ENCODE data around the gene PRDM8. TPM values are rescaled to one million over a fixed set of nuclear protein-coding genes. Genes with fewer than 3 reads are reported as not detected.

The PRDM8 gene
- total RNA-seq, 1 donor from 2014 or later: not detected

GRCh38 chr4:80187677-80188076 is 9.6 kb upstream of the PRDM8 start:
- no peaks in the 10 kb centered on the region for H3K36me3 Mint-ChIP-seq
- no peak for TF ChIP-seq EZH2 (IDR thresholded peaks at IDR 0.05)
- no peak for TF ChIP-seq EZH2phosphoT487 (IDR thresholded peaks at IDR 0.05)
- TF ChIP-seq, protein P1, sequence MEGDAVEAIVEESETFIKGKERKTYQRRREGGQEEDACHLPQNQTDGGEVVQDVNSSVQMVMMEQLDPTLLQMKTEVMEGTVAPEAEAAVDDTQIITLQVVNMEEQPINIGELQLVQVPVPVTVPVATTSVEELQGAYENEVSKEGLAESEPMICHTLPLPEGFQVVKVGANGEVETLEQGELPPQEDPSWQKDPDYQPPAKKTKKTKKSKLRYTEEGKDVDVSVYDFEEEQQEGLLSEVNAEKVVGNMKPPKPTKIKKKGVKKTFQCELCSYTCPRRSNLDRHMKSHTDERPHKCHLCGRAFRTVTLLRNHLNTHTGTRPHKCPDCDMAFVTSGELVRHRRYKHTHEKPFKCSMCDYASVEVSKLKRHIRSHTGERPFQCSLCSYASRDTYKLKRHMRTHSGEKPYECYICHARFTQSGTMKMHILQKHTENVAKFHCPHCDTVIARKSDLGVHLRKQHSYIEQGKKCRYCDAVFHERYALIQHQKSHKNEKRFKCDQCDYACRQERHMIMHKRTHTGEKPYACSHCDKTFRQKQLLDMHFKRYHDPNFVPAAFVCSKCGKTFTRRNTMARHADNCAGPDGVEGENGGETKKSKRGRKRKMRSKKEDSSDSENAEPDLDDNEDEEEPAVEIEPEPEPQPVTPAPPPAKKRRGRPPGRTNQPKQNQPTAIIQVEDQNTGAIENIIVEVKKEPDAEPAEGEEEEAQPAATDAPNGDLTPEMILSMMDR (IDR thresholded peaks at IDR 0.05): no peak
- Histone ChIP-seq H3F3A (ENCODE audit: low read depth) (peaks cover 11% of the 10 kb centered on the region), H4K20me1 (ENCODE audit: low read depth) (peaks cover 78% of the 10 kb centered on the region), H3K27me3 (peaks cover 100% of the 10 kb centered on the region), H3K4me3 (no peak overlapping the region), H3K9me3 (ENCODE audit: low read depth) (no peaks in the 10 kb centered on the region), H2AFZ (replicated peaks) (no peak overlapping the region), H3K27ac (no peak overlapping the region), H3K9ac (no peak overlapping the region), H3K4me2 (no peak overlapping the region), H3K79me2 (ENCODE audit: low read depth) (no peaks in the 10 kb centered on the region), H3K36me3 (no peaks in the 10 kb centered on the region), H3K4me1 (peaks cover 5% of the 10 kb centered on the region)
- no peak overlapping the region for H3K27ac Mint-ChIP-seq
- no peak for DNase-seq (ENCODE audit: low spot score)
- H3K4me3 Mint-ChIP-seq: peak overlapping the region; percentile 24
- H3K9me3 Mint-ChIP-seq: peaks cover 2% of the 10 kb centered on the region
- H3K4me1 Mint-ChIP-seq: peaks cover 31% of the 10 kb centered on the region
- peaks cover 90% of the 10 kb centered on the region for H3K27me3 Mint-ChIP-seq (ENCODE audit: insufficient read depth, low read depth)

GRCh38 chr4:80188457-80188800 is 8.9 kb upstream of the PRDM8 start:
- no peak overlapping the region for H3K4me3 Mint-ChIP-seq
- Histone ChIP-seq H3K4me2 (no peak overlapping the region), H3K36me3 (no peaks in the 10 kb centered on the region), H4K20me1 (ENCODE audit: low read depth) (peaks cover 83% of the 10 kb centered on the region), H3K4me3 (no peak overlapping the region), H3K27me3 (peaks cover 100% of the 10 kb centered on the region), H3K27ac (no peak overlapping the region), H3K4me1 (peaks cover 7% of the 10 kb centered on the region), H3K9me3 (ENCODE audit: low read depth) (no peaks in the 10 kb centered on the region), H3K79me2 (ENCODE audit: low read depth) (no peaks in the 10 kb centered on the region), H2AFZ (replicated peaks) (no peak overlapping the region), H3K9ac (no peak overlapping the region), H3F3A (ENCODE audit: low read depth) (peaks cover 11% of the 10 kb centered on the region)
- no peak for TF ChIP-seq EZH2phosphoT487 (IDR thresholded peaks at IDR 0.05)
- TF ChIP-seq EZH2 (IDR thresholded peaks at IDR 0.05): peak; percentile 84
- peaks cover 31% of the 10 kb centered on the region for H3K4me1 Mint-ChIP-seq
- no peak for DNase-seq (ENCODE audit: low spot score)
- no peak overlapping the region for H3K27ac Mint-ChIP-seq
- peaks cover 4% of the 10 kb centered on the region for H3K9me3 Mint-ChIP-seq
- no peaks in the 10 kb centered on the region for H3K36me3 Mint-ChIP-seq
- H3K27me3 Mint-ChIP-seq (ENCODE audit: insufficient read depth, low read depth): peaks cover 92% of the 10 kb centered on the region

GRCh38 chr4:80188801-80189458 is 8.4 kb upstream of the PRDM8 start:
- no peaks in the 10 kb centered on the region for H3K36me3 ChIP-seq
- H3K27me3 ChIP-seq: peaks cover 100% of the 10 kb centered on the region
- H3K9me3 ChIP-seq (ENCODE audit: low read depth): no peaks in the 10 kb centered on the region
- peaks cover 88% of the 10 kb centered on the region for H4K20me1 ChIP-seq (ENCODE audit: low read depth)
- H3K27ac ChIP-seq: no peak overlapping the region
- Mint-ChIP-seq H3K27ac (no peak overlapping the region), H3K9me3 (peaks cover 4% of the 10 kb centered on the region), H3K4me3 (no peak overlapping the region), H3K36me3 (no peaks in the 10 kb centered on the region), H3K4me1 (peaks cover 31% of the 10 kb centered on the region), H3K27me3 (ENCODE audit: insufficient read depth, low read depth) (peaks cover 96% of the 10 kb centered on the region)
- H3K4me3 ChIP-seq: no peak overlapping the region
- H2AFZ ChIP-seq (replicated peaks): no peak overlapping the region
- no peak for DNase-seq (ENCODE audit: low spot score)
- peaks cover 12% of the 10 kb centered on the region for H3K4me1 ChIP-seq
- peaks cover 11% of the 10 kb centered on the region for H3F3A ChIP-seq (ENCODE audit: low read depth)
- H3K9ac ChIP-seq: no peak overlapping the region
- no peaks in the 10 kb centered on the region for H3K79me2 ChIP-seq (ENCODE audit: low read depth)
- TF ChIP-seq EZH2 (IDR thresholded peaks at IDR 0.05) (peak; percentile 57), EZH2phosphoT487 (IDR thresholded peaks at IDR 0.05) (peak; percentile 81)
- TF ChIP-seq, protein P1 (IDR thresholded peaks at IDR 0.05): no peak
- no peak overlapping the region for H3K4me2 ChIP-seq

DNA sequence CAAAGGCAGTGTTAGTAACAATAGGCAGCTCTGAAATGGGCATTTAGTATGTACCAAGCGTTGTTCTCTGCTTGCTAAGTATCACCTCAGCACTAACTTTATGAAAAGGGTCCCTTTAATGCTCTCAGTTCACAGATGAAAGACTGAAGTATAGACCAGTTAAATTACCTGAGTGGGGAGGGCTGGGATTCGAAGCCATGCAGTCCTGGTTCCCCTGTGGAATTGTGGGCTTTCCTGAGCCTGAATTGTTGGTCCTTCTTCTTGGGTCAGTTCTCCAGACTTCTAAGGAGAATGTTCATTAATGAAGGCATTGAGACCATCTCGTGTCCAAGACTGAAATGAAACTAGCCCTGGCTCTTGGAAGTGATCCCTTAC is 7.7 kb upstream of the PRDM8 start:
- TF ChIP-seq, protein P1 (IDR thresholded peaks at IDR 0.05): no peak
- peak; percentile 1 for TF ChIP-seq EZH2phosphoT487 (IDR thresholded peaks at IDR 0.05)
- H3K9me3 Mint-ChIP-seq: peaks cover 4% of the 10 kb centered on the region
- H3K27me3 ChIP-seq: peaks cover 100% of the 10 kb centered on the region

More for the DNA sequence above, 7.7 kb upstream of the PRDM8 start:
- Mint-ChIP-seq H3K27me3 (ENCODE audit: insufficient read depth, low read depth) (peaks cover 96% of the 10 kb centered on the region), H3K4me3 (no peak overlapping the region), H3K36me3 (no peaks in the 10 kb centered on the region), H3K4me1 (peaks cover 27% of the 10 kb centered on the region), H3K27ac (no peak overlapping the region)
- Histone ChIP-seq H2AFZ (replicated peaks) (no peak overlapping the region), H3K4me2 (peak overlapping the region; percentile 5), H3K9me3 (ENCODE audit: low read depth) (no peaks in the 10 kb centered on the region), H3K4me3 (peak overlapping the region; percentile 18), H3K4me1 (peaks cover 12% of the 10 kb centered on the region), H4K20me1 (ENCODE audit: low read depth) (peaks cover 91% of the 10 kb centered on the region), H3K9ac (no peak overlapping the region), H3F3A (ENCODE audit: low read depth) (peaks cover 11% of the 10 kb centered on the region), H3K79me2 (ENCODE audit: low read depth) (no peaks in the 10 kb centered on the region), H3K36me3 (no peaks in the 10 kb centered on the region), H3K27ac (no peak overlapping the region)
- DNase-seq (ENCODE audit: low spot score): no peak

All from neural progenitor cell (in vitro differentiated cells).